Brain microvascular endothelial cell (primary cell): Measurements from ENCODE around the gene CD8A.

Experiments
- DNase-seq: peaks from one replicate; pipeline ENCODE4 v3.0.0-alpha.2; 2020
- H3K27ac ChIP-seq: fragments of 250-450 bp; sonication (Bioruptor Pico); 2 replicates; pipeline ENCODE4 v1.5.1; 2020; ENCODE audit warnings: mild to moderate bottlenecking, moderate library complexity
- H3K27me3 ChIP-seq: fragments of 250-450 bp; sonication (Bioruptor Pico); replicated peaks from 2 replicates; pipeline ENCODE4 v1.5.1; 2020; ENCODE audit warnings: mild to moderate bottlenecking
- H3K36me3 ChIP-seq: fragments of 250-450 bp; sonication (Bioruptor Pico); replicated peaks from 2 replicates; pipeline ENCODE4 v1.5.1; 2020; ENCODE audit warnings: mild to moderate bottlenecking
- H3K4me3 ChIP-seq: 2 replicates; pipeline ENCODE4 v1.5.1; 2011; ENCODE audit warnings: low read depth, mild to moderate bottlenecking, control low read depth, low read length, moderate library complexity
- CTCF ChIP-seq: IDR thresholded peaks from 2 replicates; pipeline ENCODE4 v1.5.1; 2011; ENCODE audit warnings: low read depth, mild to moderate bottlenecking, moderate library complexity, low read length, control low read depth, inconsistent platforms; ENCODE audit errors: missing control alignments
- in situ Hi-C: cut with HindIII; loops from 2 replicates; pipeline ENCODE4 v1.10.0; 2017; ENCODE audit warnings: low sequenced_read_pairs, low pct_ligation_motif_present

The CD8A gene

GRCh38 chr2:86790134-86790675 lies 508 bp downstream of the CD8A start:
- Histone ChIP-seq H3K27ac (no peak overlapping the region), H3K36me3 (no peaks in the 10 kb centered on the region), H3K27me3 (peaks cover 52% of the 10 kb centered on the region), H3K4me3 (no peak overlapping the region)
- no peak for DNase-seq
- TF ChIP-seq CTCF, result no peak
- in situ Hi-C loops, result no loop called here

- H3K4me3 ChIP-seq, result no peak overlapping the region
- H3K27ac ChIP-seq, result no peak overlapping the region
- in situ Hi-C loops, result no loop called here
- TF ChIP-seq CTCF, result no peak
- peaks cover 52% of the 10 kb centered on the region for H3K27me3 ChIP-seq
- no peaks in the 10 kb centered on the region for H3K36me3 ChIP-seq
- no peak for DNase-seq
These were observed 1.0 kb downstream of the CD8A start for GRCh38 chr2:86789687-86790133.

- peaks cover 52% of the 10 kb centered on the region for H3K27me3 ChIP-seq
- no peaks in the 10 kb centered on the region for H3K36me3 ChIP-seq
- H3K4me3 ChIP-seq, result no peak overlapping the region
- DNase-seq, result no peak
- TF ChIP-seq CTCF, result no peak
- in situ Hi-C loops, result no loop called here
- no peak overlapping the region for H3K27ac ChIP-seq
These were observed 1.6 kb downstream of the CD8A start for GRCh38 chr2:86788881-86789686.

GRCh38 chr2:86788165-86788564 lies 2.5 kb downstream of the CD8A start:
- H3K27ac ChIP-seq, result no peak overlapping the region
- in situ Hi-C loops, result no loop called here
- no peak overlapping the region for H3K4me3 ChIP-seq
- no peaks in the 10 kb centered on the region for H3K36me3 ChIP-seq
- DNase-seq, result no peak
- no peak for TF ChIP-seq CTCF
- peaks cover 52% of the 10 kb centered on the region for H3K27me3 ChIP-seq

GRCh38 chr2:86787736-86788135 lies 3.0 kb downstream of the CD8A start:
- in situ Hi-C loops, result no loop called here
- no peak for TF ChIP-seq CTCF
- no peak overlapping the region for H3K27ac ChIP-seq

More at GRCh38 chr2:86787736-86788135, 3.0 kb downstream of the CD8A start:
- no peaks in the 10 kb centered on the region for H3K36me3 ChIP-seq
- peaks cover 49% of the 10 kb centered on the region for H3K27me3 ChIP-seq
- no peak for DNase-seq
- no peak overlapping the region for H3K4me3 ChIP-seq
